Skeletal muscle tissue (tissue), 4 donors: ENCODE results near the gene LAIR2. TPM values are rescaled to one million over a fixed set of nuclear protein-coding genes. Genes with fewer than 3 reads are reported as not detected.
"Not testable (repeated sequence)": the region's sequence is repeated elsewhere in the genome, so short reads cannot be mapped to it uniquely, and the experiment has no call there.

Experiments
- H3K27ac ChIP-seq: one replicate; pipeline ENCODE4 v1.7.0; 2013; ENCODE audit warnings: mild to moderate bottlenecking, low read depth, low read length, inconsistent platforms
- H3K27me3 ChIP-seq, 3 donors: one replicate each; pipeline ENCODE4 v1.7.0; 2013; ENCODE audit warnings: low read length in 3 of 3; ENCODE audit not compliant: control insufficient read depth in 3 of 3, insufficient read depth in 3 of 3
- H3K36me3 ChIP-seq, 3 donors: one replicate each; pipeline ENCODE4 v1.7.0; 2013; ENCODE audit warnings: low read length in 3 of 3; ENCODE audit not compliant: control insufficient read depth in 3 of 3, insufficient read depth in 3 of 3
- H3K4me1 ChIP-seq, 3 donors: one replicate each; pipeline ENCODE4 v1.7.0; 2013; ENCODE audit warnings: low read length in 3 of 3, mild to moderate bottlenecking in 3 of 3; ENCODE audit not compliant: control insufficient read depth in 3 of 3, insufficient read depth in 3 of 3
- H3K4me3 ChIP-seq, 3 donors: one replicate each; pipeline ENCODE4 v1.7.0; 2013; ENCODE audit warnings: low read length in 3 of 3
- H3K9ac ChIP-seq, 3 donors: one replicate each; pipeline ENCODE4 v1.7.0; 2013; ENCODE audit warnings: low read length in 3 of 3, mild to moderate bottlenecking in 3 of 3, moderate library complexity in 2 of 3, low read depth in 1 of 3
- H3K9me3 ChIP-seq, 3 donors: one replicate each; pipeline ENCODE4 v1.7.0; 2013; ENCODE audit warnings: low read length in 3 of 3; ENCODE audit not compliant: control insufficient read depth in 3 of 3
- total RNA-seq: library from RNA; depleted of rRNA; stranded (reverse); fragments of >200 nt; gene quantifications from one replicate; pipeline ENCODE4 v1.2.3, GENCODE V29; 2014
- donor health status: Osteomylitis.

The LAIR2 gene
- total RNA-seq, 1 donor from 2014 or later, result not detected

GRCh38 chr19:54464630-54465425 lies 37.8 kb upstream of the LAIR2 start:
- peaks cover 7 to 13% (median 9%) of the 10 kb centered on the region in 3 donors for H3K36me3 ChIP-seq
- H3K9me3 ChIP-seq, result no peaks in the 10 kb centered on the region
- H3K27ac ChIP-seq, result peak overlapping the region; percentile 91
- peaks cover under 1 to 8% (median 7%) of the 10 kb centered on the region in 3 donors for H3K27me3 ChIP-seq
- H3K4me3 ChIP-seq, result peak overlapping the region; percentile 72 to 80 (median 78)
- peaks cover 16 to 29% (median 26%) of the 10 kb centered on the region in 3 donors for H3K4me1 ChIP-seq
- peak overlapping the region; percentile 63 to 84 (median 79) for H3K9ac ChIP-seq

GRCh38 chr19:54465426-54466109 lies 37.1 kb upstream of the LAIR2 start:
- peaks cover 6 to 12% (median 10%) of the 10 kb centered on the region in 3 donors for H3K27me3 ChIP-seq
- no peaks in the 10 kb centered on the region for H3K9me3 ChIP-seq
- peaks cover 20 to 29% (median 25%) of the 10 kb centered on the region in 3 donors for H3K4me1 ChIP-seq
- no peak overlapping the region for H3K4me3 ChIP-seq
- H3K27ac ChIP-seq, result no peak overlapping the region
- no peak overlapping the region for H3K9ac ChIP-seq
- peaks cover 3 to 7% (median 5%) of the 10 kb centered on the region in 3 donors for H3K36me3 ChIP-seq

GRCh38 chr19:54466110-54466480 lies 36.5 kb upstream of the LAIR2 start:
- H3K4me3 ChIP-seq, H3K9ac ChIP-seq, H3K27ac ChIP-seq, H3K9me3 ChIP-seq, H3K36me3 ChIP-seq: not testable (repeated sequence)
- Histone ChIP-seq H3K4me1 (peaks cover 25 to 33% (median 30%) of the 10 kb centered on the region in 3 donors), H3K27me3 (peaks cover 10 to 17% (median 14%) of the 10 kb centered on the region in 3 donors)

DNA sequence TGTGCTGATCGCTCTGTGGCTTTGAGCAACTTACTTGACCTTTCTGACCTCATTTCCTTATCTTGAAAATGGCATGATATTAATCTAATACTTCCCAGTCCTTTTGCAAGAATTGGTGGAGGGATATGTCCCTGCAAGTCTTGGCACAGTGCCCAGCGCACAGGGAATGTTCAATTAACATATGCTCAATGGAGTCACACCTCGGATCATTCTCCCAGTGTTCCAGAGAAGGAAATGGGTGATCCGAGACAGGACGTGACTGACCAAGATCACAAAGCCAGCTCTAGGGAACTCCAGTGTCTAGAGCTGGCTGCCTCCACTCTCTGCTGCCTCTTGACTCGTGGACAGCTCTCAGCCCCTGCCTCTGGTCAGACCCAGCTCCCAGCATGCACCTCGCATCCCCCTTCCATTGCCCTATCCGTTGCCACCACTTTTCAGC lies 33.1 kb upstream of the LAIR2 start:
- peak overlapping the region; percentile 23 for H3K27ac ChIP-seq
- no peak overlapping the region for H3K4me3 ChIP-seq
- no peaks in the 10 kb centered on the region for H3K36me3 ChIP-seq
- no peaks in the 10 kb centered on the region for H3K9me3 ChIP-seq
- H3K9ac ChIP-seq, result peak overlapping the region in 1 of 3 donors; percentile 6
- peaks cover 19 to 27% (median 23%) of the 10 kb centered on the region in 3 donors for H3K27me3 ChIP-seq
- peaks cover 14 to 15% (median 14%) of the 10 kb centered on the region in 3 donors for H3K4me1 ChIP-seq

GRCh38 chr19:54470276-54470887 lies 32.2 kb upstream of the LAIR2 start:
- peak overlapping the region; percentile 72 for H3K27ac ChIP-seq
- no peaks in the 10 kb centered on the region for H3K36me3 ChIP-seq
- H3K9ac ChIP-seq, result no peak overlapping the region
- H3K4me1 ChIP-seq, result peaks cover 14% of the 10 kb centered on the region in 3 donors
- H3K27me3 ChIP-seq, result peaks cover 19 to 27% (median 23%) of the 10 kb centered on the region in 3 donors
- H3K9me3 ChIP-seq, result no peaks in the 10 kb centered on the region
- no peak overlapping the region for H3K4me3 ChIP-seq

GRCh38 chr19:54470991-54471782 lies 31.4 kb upstream of the LAIR2 start:
- Histone ChIP-seq H3K4me1 (peaks cover 14% of the 10 kb centered on the region in 3 donors), H3K27ac (peak overlapping the region; percentile 72), H3K27me3 (peaks cover 19 to 27% (median 23%) of the 10 kb centered on the region in 3 donors), H3K9ac (peak overlapping the region in 2 of 3 donors; percentile 56 to 57), H3K36me3 (no peaks in the 10 kb centered on the region), H3K4me3 (peak overlapping the region; percentile 29 to 40 (median 38)), H3K9me3 (no peaks in the 10 kb centered on the region)

DNA sequence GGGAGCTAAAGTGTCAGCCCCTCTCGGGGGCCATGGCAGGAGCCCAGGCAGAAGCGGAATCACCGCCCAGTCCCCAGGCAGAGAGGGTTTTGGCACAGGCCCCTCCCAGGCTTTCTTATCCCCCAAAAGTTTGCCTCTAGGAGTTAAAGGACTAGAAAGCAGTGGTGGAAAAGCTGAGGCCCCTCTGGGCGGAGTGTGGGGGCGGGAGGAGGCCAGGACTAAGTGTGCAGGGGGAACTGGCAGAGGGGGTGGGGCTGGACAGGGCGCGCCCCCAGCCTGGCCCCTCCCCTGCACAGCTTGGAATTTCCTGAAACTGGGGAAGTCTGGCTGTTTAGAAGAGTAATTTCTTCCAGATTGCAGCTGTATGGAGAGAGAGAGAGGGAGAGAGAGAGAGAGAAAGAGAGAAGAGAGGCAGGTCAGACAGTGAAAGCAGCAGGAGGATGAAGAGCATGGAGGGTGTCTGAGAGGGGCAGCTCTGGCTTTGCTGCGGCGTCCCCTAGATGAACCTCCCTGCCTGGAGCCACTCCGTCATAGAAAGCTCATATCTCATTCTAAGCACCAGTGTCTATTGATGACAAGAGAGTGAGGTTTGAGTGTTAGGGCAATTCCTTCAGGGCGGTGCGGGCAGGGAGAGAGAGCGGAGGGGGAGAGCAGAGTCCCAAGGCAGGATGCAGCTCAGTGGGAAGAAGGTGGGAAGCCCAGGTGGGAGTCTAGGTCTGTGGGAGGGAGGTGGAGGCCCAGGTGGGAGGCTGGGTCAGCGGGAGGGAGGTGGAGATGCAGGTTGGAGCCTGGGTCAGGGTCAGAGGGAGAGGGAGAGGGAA lies 29.4 kb upstream of the LAIR2 start, which contains the start of gene CDC42EP5:
Gene CDC42EP5, minus strand, starts transcription at position 226 of the 821 bp plus-strand sequence. CDS start 7,749 bp downstream, outside the sequence.
- Histone ChIP-seq H3K27me3 (peaks cover 19 to 34% (median 31%) of the 10 kb centered on the region in 3 donors), H3K9ac (peak within 1 kb of the TSS; percentile 22 to 53 (median 33)), H3K36me3 (no peaks in the 10 kb centered on the region), H3K4me1 (peaks cover 14% of the 10 kb centered on the region in 3 donors), H3K9me3 (no peaks in the 10 kb centered on the region), H3K4me3 (peak within 1 kb of the TSS; percentile 36 to 45 (median 43)), H3K27ac (peak within 1 kb of the TSS; percentile 56)

DNA sequence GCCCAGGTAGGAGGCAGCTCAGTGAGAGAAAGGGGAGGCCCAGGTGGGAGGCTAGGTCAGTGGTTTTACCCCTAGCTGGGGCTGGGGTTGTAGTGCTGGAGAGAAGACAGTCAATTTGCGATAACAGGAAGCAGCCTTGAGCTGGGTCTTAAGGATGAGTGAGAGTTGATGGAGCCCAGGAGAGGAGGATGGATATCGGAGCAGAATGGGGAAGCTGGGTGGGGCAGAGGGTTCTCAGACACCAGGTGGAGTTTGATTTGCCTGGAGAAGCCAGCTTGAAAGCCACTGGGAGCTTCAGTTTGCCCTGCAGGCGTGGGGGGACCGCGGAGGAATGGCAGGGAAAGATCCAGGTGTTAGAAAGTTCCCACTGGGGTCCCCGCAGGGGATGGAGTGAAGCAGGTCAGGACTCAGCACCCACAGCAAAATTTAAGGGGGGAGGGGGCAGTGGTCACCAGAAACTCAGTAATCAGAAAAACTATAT lies 28.7 kb upstream of the LAIR2 start:
- Histone ChIP-seq H3K4me3 (no peak overlapping the region), H3K9me3 (no peaks in the 10 kb centered on the region), H3K27me3 (peaks cover 19 to 34% (median 34%) of the 10 kb centered on the region in 3 donors), H3K36me3 (no peaks in the 10 kb centered on the region), H3K27ac (peak overlapping the region; percentile 56), H3K9ac (no peak overlapping the region), H3K4me1 (peaks cover 14% of the 10 kb centered on the region in 3 donors)
